Neuronal stem cell (in vitro differentiated cells): Measurements from ENCODE around the gene IDUA.
A peak's percentile ranks its signal among the peaks of the same experiment; 100 is the strongest.

Experiments used
- DNase-seq: peaks from one replicate; pipeline ENCODE4 v3.0.0-alpha.2; 2013; ENCODE audit warnings: low spot score
- H2AFZ ChIP-seq: one replicate; pipeline ENCODE4 v1.6.1; 2013; ENCODE audit warnings: mild to moderate bottlenecking, low read length, inconsistent platforms
- H2AK5ac ChIP-seq: 2 replicates; pipeline ENCODE4 v1.6.1; 2013; ENCODE audit warnings: low read depth, mild to moderate bottlenecking, inconsistent platforms, low read length, moderate library complexity, mixed read lengths
- H2BK120ac ChIP-seq: 2 replicates; pipeline ENCODE4 v1.6.1; 2013; ENCODE audit warnings: low read depth, mild to moderate bottlenecking, inconsistent platforms, low read length, moderate library complexity, mixed read lengths
- H2BK12ac ChIP-seq: one replicate; pipeline ENCODE4 v1.6.1; 2013; ENCODE audit warnings: low read length, inconsistent platforms
- H2BK15ac ChIP-seq: 2 replicates; pipeline ENCODE4 v1.6.1; 2013; ENCODE audit warnings: mild to moderate bottlenecking, low read length, inconsistent platforms, mixed read lengths
- H2BK5ac ChIP-seq: one replicate; pipeline ENCODE4 v1.6.1; 2013; ENCODE audit warnings: inconsistent platforms, mild to moderate bottlenecking, low read length, moderate library complexity
- H3K14ac ChIP-seq: one replicate; pipeline ENCODE4 v1.6.1; 2013; ENCODE audit warnings: low read length, inconsistent platforms
- H3K18ac ChIP-seq: 2 replicates; pipeline ENCODE4 v1.6.1; 2013; ENCODE audit warnings: low read length, inconsistent platforms
- H3K23ac ChIP-seq: 2 replicates; pipeline ENCODE4 v1.6.1; 2013; ENCODE audit warnings: low read depth, mild to moderate bottlenecking, mixed read lengths, low read length, inconsistent platforms; ENCODE audit not compliant: poor library complexity
- H3K27ac ChIP-seq: replicated peaks from 3 replicates; pipeline ENCODE4 v1.5.1; 2013; ENCODE audit warnings: low read length, inconsistent platforms
- H3K27me3 ChIP-seq, 3 experiments: 2 replicates each; pipeline ENCODE4 v1.6.1; 2013; ENCODE audit warnings: low read length in 3 of 3, mild to moderate bottlenecking in 2 of 3, inconsistent platforms in 1 of 3, low read depth in 1 of 3, mixed read lengths in 1 of 3, moderate library complexity in 1 of 3; ENCODE audit not compliant: control insufficient read depth in 3 of 3, insufficient read depth in 3 of 3
- H3K36me3 ChIP-seq, 2 donors: replicated peaks in 1 of 2; 2 replicates each; pipeline ENCODE4 v1.6.1; 2013; ENCODE audit warnings: low read length in 2 of 2; ENCODE audit not compliant: control insufficient read depth in 2 of 2, insufficient read depth in 2 of 2
- H3K4ac ChIP-seq: 2 replicates; pipeline ENCODE4 v1.6.1; 2013; ENCODE audit warnings: inconsistent platforms, mild to moderate bottlenecking, low read length, moderate library complexity
- H3K4me1 ChIP-seq, 2 donors: 1 replicate in 1 of 2; 2 replicates in 1 of 2; pipeline ENCODE4 v1.6.1; 2013; ENCODE audit warnings: low read length in 2 of 2, low read depth in 1 of 2; ENCODE audit not compliant: control insufficient read depth in 2 of 2, insufficient read depth in 1 of 2
- H3K4me2 ChIP-seq: one replicate; pipeline ENCODE4 v1.6.1; 2013; ENCODE audit warnings: mild to moderate bottlenecking, low read length, inconsistent platforms; ENCODE audit not compliant: insufficient read depth, poor library complexity, severe bottlenecking
- H3K4me3 ChIP-seq, 2 donors: 2 replicates each; pipeline ENCODE4 v1.5.1; 2013; ENCODE audit warnings: low read length in 2 of 2, mild to moderate bottlenecking in 2 of 2, inconsistent platforms in 1 of 2, moderate library complexity in 1 of 2
- H3K79me1 ChIP-seq: one replicate; pipeline ENCODE4 v1.6.1; 2013; ENCODE audit warnings: low read depth, mild to moderate bottlenecking, inconsistent platforms, low read length, moderate library complexity
- H3K9ac ChIP-seq: one replicate; pipeline ENCODE4 v1.6.1; 2013; ENCODE audit warnings: mild to moderate bottlenecking, low read depth, low read length, inconsistent platforms; ENCODE audit not compliant: poor library complexity
- H3K9me3 ChIP-seq, 2 donors: replicated peaks in 1 of 2; 2 replicates each; pipeline versions ENCODE3 to v1.6.1; 2013; ENCODE audit warnings: low read length in 2 of 2, mild to moderate bottlenecking in 2 of 2, inconsistent platforms in 1 of 2, low read depth in 1 of 2, mixed read lengths in 1 of 2, moderate library complexity in 1 of 2; ENCODE audit not compliant: control insufficient read depth in 2 of 2, insufficient read depth in 1 of 2
- H4K8ac ChIP-seq: one replicate; pipeline ENCODE4 v1.6.1; 2013; ENCODE audit warnings: low read depth, mild to moderate bottlenecking, inconsistent platforms, low read length, moderate library complexity
- H4K91ac ChIP-seq: one replicate; pipeline ENCODE4 v1.6.1; 2013; ENCODE audit warnings: low read length, low read depth, mild to moderate bottlenecking, inconsistent platforms; ENCODE audit not compliant: poor library complexity
- WGBS, 2 donors: extraction: QIAGEN DNeasy Blood & Tissue Kit; methylation state at CpG; one replicate each; pipeline ENCODE4 v1.1.7; 2013; ENCODE audit warnings: missing lambda C conversion rate in 2 of 2, mixed read lengths in 1 of 2; ENCODE audit not compliant: insufficient read length in 2 of 2, insufficient replicate concordance in 1 of 2; ENCODE audit errors: extremely low coverage in 2 of 2; 5-methylcytosine and 5-hydroxymethylcytosine counted together

IDUA gene

DNA sequence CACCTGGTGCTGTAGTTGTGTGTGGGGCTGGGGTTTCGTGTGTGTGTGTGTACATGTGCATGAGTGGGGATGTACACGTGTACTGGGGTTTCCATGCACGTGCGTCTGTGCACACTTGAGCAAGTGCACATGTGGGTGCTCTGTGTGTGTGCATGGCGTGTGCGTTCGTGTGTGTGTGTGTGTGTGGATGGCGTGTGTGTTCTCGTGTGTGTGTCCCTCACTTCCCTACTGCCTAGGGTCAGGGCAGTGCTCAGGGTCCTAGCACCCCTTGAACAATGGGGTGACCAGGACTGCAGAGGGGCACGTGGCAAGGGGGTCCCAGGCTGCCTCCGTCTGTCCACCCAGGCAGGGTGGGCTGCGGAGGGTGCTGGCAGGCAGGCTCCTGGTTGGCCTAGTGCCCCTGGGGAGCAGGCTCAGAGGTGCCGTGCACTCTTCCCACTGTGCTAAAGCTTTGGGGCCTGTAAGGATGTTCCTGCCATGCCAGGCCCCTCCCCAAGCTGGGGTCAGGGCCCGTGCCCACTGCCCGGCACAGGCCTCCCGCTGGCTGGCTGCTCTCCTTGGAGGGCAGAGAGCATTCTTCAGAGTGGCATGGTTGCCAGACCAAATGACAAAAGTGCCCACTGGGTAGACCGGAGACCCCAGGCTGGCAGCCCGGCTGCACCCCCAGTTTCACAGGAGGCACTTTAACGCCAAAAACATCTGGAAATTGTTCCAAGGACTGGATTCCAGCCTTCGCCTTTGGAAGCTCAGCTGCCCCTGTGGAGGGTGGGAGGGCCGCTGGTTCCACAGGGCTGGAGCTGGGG lies 53.7 kb downstream of the IDUA start:
- no peak overlapping the region for H3K4me2 ChIP-seq
- peak overlapping the region; percentile 100 for H2BK12ac ChIP-seq
- H3K23ac ChIP-seq = peak overlapping the region; percentile 87
- H3K4me3 ChIP-seq = peak overlapping the region in 1 of 2 donors; percentile 46
- H3K79me1 ChIP-seq = peaks cover 2% of the 10 kb centered on the region
- peak overlapping the region; percentile 81 for H3K9ac ChIP-seq
- H3K9me3 ChIP-seq = no peaks in the 10 kb centered on the region
- no CpG with 5 or more reads among the region's 21 CpGs for WGBS, 2 donors
- no peaks in the 10 kb centered on the region for H3K27me3 ChIP-seq
- H4K91ac ChIP-seq = peak overlapping the region; percentile 98
- H2BK5ac ChIP-seq = peak overlapping the region; percentile 99
- H3K4ac ChIP-seq = peak overlapping the region; percentile 99
- peak overlapping the region; percentile 100 for H2BK120ac ChIP-seq
- H3K14ac ChIP-seq = peak overlapping the region; percentile 89
- peak overlapping the region; percentile 99 for H2BK15ac ChIP-seq
- peak overlapping the region; percentile 96 for H4K8ac ChIP-seq
- peak overlapping the region; percentile 100 for H2AK5ac ChIP-seq
- peaks cover 60 to 69% of the 10 kb centered on the region in 2 donors for H3K4me1 ChIP-seq
- H2AFZ ChIP-seq = peak overlapping the region; percentile 92
- H3K36me3 ChIP-seq = no peaks in the 10 kb centered on the region
- peak overlapping the region; percentile 97 for H3K18ac ChIP-seq
- DNase-seq = no peak
- H3K27ac ChIP-seq = peak overlapping the region; percentile 98

DNA sequence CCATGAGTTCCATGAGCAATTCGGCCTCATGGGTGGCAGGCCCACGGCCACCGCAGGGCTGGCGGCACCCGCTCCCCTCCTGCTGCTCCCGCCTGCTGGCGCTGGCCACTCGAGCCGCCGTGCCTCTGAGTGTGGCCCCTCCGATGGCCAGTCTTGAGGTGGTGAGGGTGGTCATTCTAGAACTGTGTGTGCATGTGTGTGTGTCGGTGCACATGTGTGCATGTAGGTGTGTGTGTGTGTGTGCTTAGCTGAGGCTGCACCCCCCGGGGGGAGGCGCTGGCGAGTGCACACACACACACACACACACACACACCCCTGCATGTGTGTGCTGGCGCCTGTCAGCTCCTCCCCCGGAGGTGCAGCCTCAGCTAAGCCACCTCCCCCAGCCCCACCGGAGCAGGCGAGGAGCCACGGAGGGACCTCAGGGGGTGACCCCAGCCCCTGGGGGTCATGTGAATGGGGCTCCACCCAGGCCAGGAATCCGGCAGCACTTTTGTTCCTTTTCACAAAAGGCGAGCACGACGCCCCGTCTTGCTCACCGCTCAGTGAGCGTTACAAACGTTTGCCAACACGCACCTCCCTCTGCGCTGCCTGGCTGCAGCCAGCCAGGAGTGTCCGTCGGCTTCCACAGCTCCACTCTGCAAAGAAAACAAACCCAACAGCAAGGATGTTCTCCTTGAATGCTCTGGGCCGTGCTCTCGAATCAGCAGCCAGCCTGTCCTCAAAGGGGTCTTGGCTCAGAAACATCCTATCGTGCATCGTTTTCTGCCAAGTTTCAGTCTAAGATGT lies 54.5 kb downstream of the IDUA start:
- Histone ChIP-seq H3K4me3 (peak overlapping the region in 1 of 2 donors; percentile 5), H3K18ac (peak overlapping the region; percentile 98), H3K4me1 (peaks cover 56 to 65% of the 10 kb centered on the region in 2 donors)

DNA sequence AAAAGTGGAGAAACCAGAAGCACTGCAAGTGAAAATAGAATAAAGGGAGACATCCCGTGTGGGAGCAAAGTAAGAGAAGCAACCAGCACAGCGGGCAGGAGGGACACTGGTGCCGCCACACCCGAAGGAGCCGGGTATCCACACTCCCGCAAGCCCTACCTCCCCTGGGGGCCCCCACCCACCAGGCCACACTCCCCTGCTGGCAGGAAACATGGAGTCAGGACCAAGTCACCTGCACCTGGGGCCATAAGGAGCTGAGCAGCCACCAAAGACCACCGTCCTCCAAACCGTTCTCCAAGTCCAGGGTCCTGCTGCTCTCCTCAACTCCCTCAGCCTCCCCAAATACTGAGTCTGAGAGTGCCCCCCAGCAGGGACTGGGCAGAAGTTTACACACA lies 55.1 kb downstream of the IDUA start:
- no peak for DNase-seq
- peaks cover 2% of the 10 kb centered on the region for H3K79me1 ChIP-seq
- peaks cover 50 to 61% of the 10 kb centered on the region in 2 donors for H3K4me1 ChIP-seq
- peak overlapping the region; percentile 95 for H4K91ac ChIP-seq
- peak overlapping the region; percentile 99 for H2BK5ac ChIP-seq
- H3K18ac ChIP-seq = peak overlapping the region; percentile 98
- peak overlapping the region; percentile 89 for H3K4ac ChIP-seq
- peak overlapping the region; percentile 63 for H2BK12ac ChIP-seq
- WGBS, 2 donors = no CpG with 5 or more reads among the region's 8 CpGs
- peak overlapping the region; percentile 70 for H3K9ac ChIP-seq
- no peaks in the 10 kb centered on the region for H3K27me3 ChIP-seq
- peak overlapping the region in 1 of 2 donors; percentile 5 for H3K4me3 ChIP-seq
- no peaks in the 10 kb centered on the region for H3K9me3 ChIP-seq
- H2BK120ac ChIP-seq = peak overlapping the region; percentile 100
- H2BK15ac ChIP-seq = peak overlapping the region; percentile 98
- peak overlapping the region; percentile 100 for H2AK5ac ChIP-seq
- H4K8ac ChIP-seq = peak overlapping the region; percentile 65
- peak overlapping the region; percentile 95 for H3K23ac ChIP-seq
- peak overlapping the region; percentile 98 for H3K27ac ChIP-seq
- no peaks in the 10 kb centered on the region for H3K36me3 ChIP-seq
- peak overlapping the region; percentile 54 for H3K4me2 ChIP-seq
- peak overlapping the region; percentile 92 for H2AFZ ChIP-seq
- peak overlapping the region; percentile 98 for H3K14ac ChIP-seq

More for the DNA sequence above, 54.5 kb downstream of the IDUA start:
- Histone ChIP-seq H3K23ac (peak overlapping the region; percentile 87), H2BK12ac (peak overlapping the region; percentile 100), H3K36me3 (no peaks in the 10 kb centered on the region), H3K14ac (peak overlapping the region; percentile 89), H4K91ac (peak overlapping the region; percentile 89), H3K9me3 (no peaks in the 10 kb centered on the region), H2AK5ac (peak overlapping the region; percentile 100), H3K27ac (peak overlapping the region; percentile 98), H2BK120ac (peak overlapping the region; percentile 100), H3K9ac (peak overlapping the region; percentile 63), H3K4ac (peak overlapping the region; percentile 99), H2AFZ (peak overlapping the region; percentile 92), H3K79me1 (peaks cover 2% of the 10 kb centered on the region), H2BK5ac (peak overlapping the region; percentile 99), H3K27me3 (no peaks in the 10 kb centered on the region), H4K8ac (peak overlapping the region; percentile 96), H3K4me2 (peak overlapping the region; percentile 54), H2BK15ac (peak overlapping the region; percentile 99)
- DNase-seq = peak; percentile 82
- no CpG with 5 or more reads among the region's 36 CpGs for WGBS, 2 donors
